ENCODE measurements around the gene SLC2A10. TPM values are rescaled to one million over a fixed set of nuclear protein-coding genes. Genes with fewer than 3 reads are reported as not detected.
A peak's percentile ranks its signal among the peaks of the same experiment; 100 is the strongest.

The SLC2A10 gene
- total RNA-seq, 1 experiment from 2014 or later: 33.6 TPM

DNA sequence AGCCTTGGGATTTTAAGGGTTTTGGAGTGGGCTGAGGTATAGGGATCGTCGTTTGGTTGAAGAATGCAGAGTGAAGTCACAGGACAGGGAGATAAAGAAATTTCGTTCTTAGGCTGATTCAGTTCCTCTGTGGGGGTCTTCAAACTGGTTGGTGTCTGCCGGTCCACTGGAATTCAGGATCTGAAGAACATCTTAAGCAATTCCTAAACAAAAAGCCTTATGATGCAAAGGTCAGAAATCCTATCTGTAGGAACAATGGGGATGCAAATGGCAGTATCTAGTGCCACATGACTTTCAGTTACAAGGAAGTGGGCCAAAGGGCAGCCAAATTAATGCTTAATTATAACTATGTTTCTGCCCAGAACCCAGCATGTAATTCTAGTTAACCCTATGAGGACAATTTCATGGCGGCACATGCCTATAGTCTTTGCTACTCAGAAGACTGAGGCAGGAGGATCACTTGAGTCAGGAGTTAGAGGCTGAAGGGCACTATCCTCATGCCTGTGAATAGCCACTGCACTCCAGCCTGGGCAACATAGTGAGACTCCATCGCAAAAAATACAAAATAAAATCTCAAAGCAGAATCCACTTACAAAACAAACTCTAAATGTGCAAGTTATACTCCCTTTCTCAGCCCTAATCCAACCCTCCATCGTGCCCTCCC lies 4.6 kb upstream of the SLC2A10 start:
- no TSS peak for BruUV-seq (replicated peaks)
- no peak overlapping the region for H2AFZ ChIP-seq
- H3K27ac ChIP-seq: no peak overlapping the region
- H3K79me2 ChIP-seq (ENCODE audit: low read depth): no peaks in the 10 kb centered on the region
- H3K9me2 ChIP-seq (ENCODE audit: insufficient read depth): no peaks in the 10 kb centered on the region
- H3K9me3 ChIP-seq (ENCODE audit: insufficient read depth, low read depth): peaks cover 8% of the 10 kb centered on the region
- peaks cover 17% of the 10 kb centered on the region for H3K4me1 ChIP-seq (replicated peaks; ENCODE audit: insufficient read depth)
- H3K4me3 ChIP-seq: no peak overlapping the region
- H4K20me1 ChIP-seq (ENCODE audit: insufficient read depth): no peaks in the 10 kb centered on the region
- ChIA-PET POLR2A (ENCODE audit: unreplicated experiment) (no interaction called here), CTCF (no interaction called here)
- no peaks in the 10 kb centered on the region for H3K27me3 ChIP-seq (ENCODE audit: insufficient read depth, low read depth)
- intact Hi-C loops (cut with micrococcal nuclease; ENCODE audit: unreplicated experiment): no loop called here
- H3F3A ChIP-seq (ENCODE audit: insufficient read depth, low read depth): no peaks in the 10 kb centered on the region
- H3K4me2 ChIP-seq: no peak overlapping the region
- TF ChIP-seq, protein P1, sequence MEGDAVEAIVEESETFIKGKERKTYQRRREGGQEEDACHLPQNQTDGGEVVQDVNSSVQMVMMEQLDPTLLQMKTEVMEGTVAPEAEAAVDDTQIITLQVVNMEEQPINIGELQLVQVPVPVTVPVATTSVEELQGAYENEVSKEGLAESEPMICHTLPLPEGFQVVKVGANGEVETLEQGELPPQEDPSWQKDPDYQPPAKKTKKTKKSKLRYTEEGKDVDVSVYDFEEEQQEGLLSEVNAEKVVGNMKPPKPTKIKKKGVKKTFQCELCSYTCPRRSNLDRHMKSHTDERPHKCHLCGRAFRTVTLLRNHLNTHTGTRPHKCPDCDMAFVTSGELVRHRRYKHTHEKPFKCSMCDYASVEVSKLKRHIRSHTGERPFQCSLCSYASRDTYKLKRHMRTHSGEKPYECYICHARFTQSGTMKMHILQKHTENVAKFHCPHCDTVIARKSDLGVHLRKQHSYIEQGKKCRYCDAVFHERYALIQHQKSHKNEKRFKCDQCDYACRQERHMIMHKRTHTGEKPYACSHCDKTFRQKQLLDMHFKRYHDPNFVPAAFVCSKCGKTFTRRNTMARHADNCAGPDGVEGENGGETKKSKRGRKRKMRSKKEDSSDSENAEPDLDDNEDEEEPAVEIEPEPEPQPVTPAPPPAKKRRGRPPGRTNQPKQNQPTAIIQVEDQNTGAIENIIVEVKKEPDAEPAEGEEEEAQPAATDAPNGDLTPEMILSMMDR (conservative IDR thresholded peaks at IDR 0.05): no peak
- H3K36me3 ChIP-seq (ENCODE audit: low read depth): no peaks in the 10 kb centered on the region
- DNase-seq: peak in 1 of 2 experiments; percentile 13

DNA sequence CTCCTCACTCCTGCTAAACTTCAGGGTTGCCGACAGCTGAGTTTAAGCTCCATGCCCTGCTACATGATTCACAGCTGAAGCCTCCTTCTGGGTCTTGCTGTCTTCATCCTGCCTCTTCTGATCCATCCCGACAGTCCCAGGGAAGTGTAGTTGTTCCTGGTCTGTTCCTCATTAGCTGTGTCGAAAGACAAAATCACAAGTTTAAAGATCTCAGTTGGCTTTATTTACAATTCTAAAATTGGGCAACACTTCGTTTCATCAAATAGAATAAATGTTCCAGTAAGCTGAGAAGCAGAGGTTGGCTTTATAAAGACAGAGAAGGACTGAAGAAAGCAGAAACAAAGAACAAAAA lies 4.1 kb upstream of the SLC2A10 start:
- Histone ChIP-seq H2AFZ (no peak overlapping the region), H3K9me2 (ENCODE audit: insufficient read depth) (no peaks in the 10 kb centered on the region), H3K79me2 (ENCODE audit: low read depth) (no peaks in the 10 kb centered on the region), H3K27me3 (ENCODE audit: insufficient read depth, low read depth) (no peaks in the 10 kb centered on the region), H3K27ac (no peak overlapping the region), H3F3A (ENCODE audit: insufficient read depth, low read depth) (no peaks in the 10 kb centered on the region), H3K36me3 (ENCODE audit: low read depth) (no peaks in the 10 kb centered on the region), H3K4me2 (no peak overlapping the region), H4K20me1 (ENCODE audit: insufficient read depth) (no peaks in the 10 kb centered on the region), H3K9me3 (ENCODE audit: insufficient read depth, low read depth) (peaks cover 8% of the 10 kb centered on the region), H3K4me3 (no peak overlapping the region), H3K4me1 (replicated peaks; ENCODE audit: insufficient read depth) (peaks cover 21% of the 10 kb centered on the region)
- intact Hi-C loops (cut with micrococcal nuclease; ENCODE audit: unreplicated experiment): no loop called here
- no peak for TF ChIP-seq EZH2 (IDR thresholded peaks at IDR 0.05; ENCODE audit: low read depth)
- TF ChIP-seq, protein P1 (conservative IDR thresholded peaks at IDR 0.05): no peak
- peak in 1 of 2 experiments; percentile 22 for DNase-seq
- ChIA-PET POLR2A (ENCODE audit: unreplicated experiment) (no interaction called here), CTCF (no interaction called here)
- BruUV-seq (replicated peaks): no TSS peak

DNA sequence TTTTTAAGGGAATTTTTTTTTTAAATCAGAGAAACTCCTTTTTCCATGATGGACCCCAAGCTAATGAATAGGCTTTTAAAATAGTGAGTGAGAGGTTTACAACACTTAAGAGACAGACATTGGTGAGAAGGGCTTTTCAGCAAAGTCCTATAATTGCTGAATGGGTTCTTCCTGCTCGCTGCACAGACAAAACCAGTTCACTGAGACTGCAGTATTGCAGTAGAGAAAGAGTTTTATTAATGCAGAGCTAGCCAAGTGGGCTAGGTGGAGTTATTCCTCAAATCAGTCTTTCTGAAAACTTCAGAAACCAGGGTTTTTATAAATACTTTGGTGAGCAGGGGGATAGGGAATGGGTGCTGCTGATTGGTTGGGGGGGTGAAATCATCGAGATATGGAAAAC lies 3.2 kb upstream of the SLC2A10 start:
- CTCF ChIA-PET: no interaction called here

More for the DNA sequence above, 3.2 kb upstream of the SLC2A10 start:
- Histone ChIP-seq H3K4me2 (no peak overlapping the region), H3K9me3 (ENCODE audit: insufficient read depth, low read depth) (peaks cover 8% of the 10 kb centered on the region), H3K4me1 (replicated peaks; ENCODE audit: insufficient read depth) (peaks cover 22% of the 10 kb centered on the region), H3K27ac (no peak overlapping the region), H2AFZ (no peak overlapping the region), H3K79me2 (ENCODE audit: low read depth) (no peaks in the 10 kb centered on the region), H3F3A (ENCODE audit: insufficient read depth, low read depth) (no peaks in the 10 kb centered on the region), H3K36me3 (ENCODE audit: low read depth) (no peaks in the 10 kb centered on the region), H4K20me1 (ENCODE audit: insufficient read depth) (no peaks in the 10 kb centered on the region), H3K9me2 (ENCODE audit: insufficient read depth) (no peaks in the 10 kb centered on the region), H3K4me3 (no peak overlapping the region), H3K27me3 (ENCODE audit: insufficient read depth, low read depth) (no peaks in the 10 kb centered on the region)
- POLR2A ChIA-PET (ENCODE audit: unreplicated experiment): no interaction called here
- TF ChIP-seq EZH2 (IDR thresholded peaks at IDR 0.05; ENCODE audit: low read depth): no peak
- TF ChIP-seq, protein P1 (conservative IDR thresholded peaks at IDR 0.05): no peak
- intact Hi-C loops (cut with micrococcal nuclease; ENCODE audit: unreplicated experiment): no loop called here
- DNase-seq: no peak
- no TSS peak for BruUV-seq (replicated peaks)

Data from PC-9 (cell line).